Stimulated activated naive CD4-positive, alpha-beta T cell treated with Interleukin-2 at 50 U/mL for 16 hours (primary cell): ENCODE measurements around the gene VASP.

Source experiments
- DNase-seq: peaks from one replicate; lab custom pipeline; 2025; lab: John Stamatoyannopoulos, UW

The VASP gene

DNA sequence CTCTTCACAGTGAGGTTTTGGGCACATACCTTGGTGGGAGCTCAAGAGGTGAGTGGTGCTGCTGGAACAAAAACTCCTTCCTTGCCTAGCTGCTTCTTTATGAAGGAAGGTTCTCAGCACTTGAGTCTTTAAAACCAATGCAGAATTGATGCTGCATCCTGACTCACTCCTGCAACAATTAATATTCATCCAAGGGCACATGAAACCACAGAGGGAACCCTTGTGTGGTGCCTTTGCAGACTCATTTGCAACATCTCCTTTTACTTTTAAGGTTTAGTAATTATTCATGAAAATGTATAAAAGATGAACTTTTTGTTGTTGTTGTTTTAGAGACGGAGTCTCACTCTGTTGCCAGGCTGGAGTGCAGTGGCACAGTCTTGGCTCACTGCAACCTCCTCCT is 47.2 kb downstream of the VASP start:
- no peak for DNase-seq

DNA sequence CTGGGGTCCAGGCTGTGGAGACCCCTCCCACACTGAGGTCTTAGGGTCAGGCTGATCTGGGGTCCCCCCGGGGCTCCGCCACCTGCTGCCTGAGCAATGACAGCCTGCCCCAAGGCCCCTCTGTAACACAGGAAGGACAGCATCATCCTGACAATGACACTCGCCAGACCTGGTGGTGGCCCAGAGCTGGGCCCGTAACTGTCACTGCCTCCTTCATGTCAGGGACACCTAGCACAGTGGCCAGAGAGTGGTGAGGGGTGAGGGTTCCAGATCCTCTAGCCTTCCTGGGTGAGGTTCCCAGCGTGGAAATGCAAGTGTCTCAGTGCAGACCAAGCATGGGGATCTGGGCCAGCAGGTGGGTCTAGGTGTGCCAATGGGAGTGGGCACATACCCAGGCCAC is 49.6 kb downstream of the VASP start:
- no peak for DNase-seq

DNA sequence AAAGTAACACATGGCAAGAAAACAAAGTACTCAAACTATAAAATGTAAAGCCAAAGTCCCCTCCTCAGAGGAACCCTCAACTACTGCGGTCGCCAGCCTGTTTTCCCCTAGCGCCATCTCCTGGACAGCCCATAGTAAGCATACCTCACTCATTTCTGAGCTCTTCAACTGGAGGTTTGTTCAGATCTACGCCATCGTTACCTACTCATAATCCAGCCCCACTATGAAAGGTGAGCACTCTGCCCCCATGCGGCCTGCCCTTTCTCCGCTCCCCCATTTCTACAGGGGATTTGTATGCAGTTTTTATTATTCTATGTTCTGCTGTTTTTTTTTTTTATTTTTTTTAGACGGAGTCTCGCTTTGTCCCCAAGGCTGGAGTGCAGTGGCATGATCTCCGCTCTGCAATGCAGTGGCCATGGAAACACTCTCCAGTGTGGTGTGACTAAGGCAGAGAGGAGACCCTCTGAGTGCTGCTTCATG is 51.2 kb downstream of the VASP start:
- peak; percentile 45 for DNase-seq

- DNase-seq, result no peak
Measured at GRCh38 chr19:45560038-45560437, 52.8 kb downstream of the VASP start.

GRCh38 chr19:45560686-45561085 is 53.4 kb downstream of the VASP start:
- no peak for DNase-seq

DNA sequence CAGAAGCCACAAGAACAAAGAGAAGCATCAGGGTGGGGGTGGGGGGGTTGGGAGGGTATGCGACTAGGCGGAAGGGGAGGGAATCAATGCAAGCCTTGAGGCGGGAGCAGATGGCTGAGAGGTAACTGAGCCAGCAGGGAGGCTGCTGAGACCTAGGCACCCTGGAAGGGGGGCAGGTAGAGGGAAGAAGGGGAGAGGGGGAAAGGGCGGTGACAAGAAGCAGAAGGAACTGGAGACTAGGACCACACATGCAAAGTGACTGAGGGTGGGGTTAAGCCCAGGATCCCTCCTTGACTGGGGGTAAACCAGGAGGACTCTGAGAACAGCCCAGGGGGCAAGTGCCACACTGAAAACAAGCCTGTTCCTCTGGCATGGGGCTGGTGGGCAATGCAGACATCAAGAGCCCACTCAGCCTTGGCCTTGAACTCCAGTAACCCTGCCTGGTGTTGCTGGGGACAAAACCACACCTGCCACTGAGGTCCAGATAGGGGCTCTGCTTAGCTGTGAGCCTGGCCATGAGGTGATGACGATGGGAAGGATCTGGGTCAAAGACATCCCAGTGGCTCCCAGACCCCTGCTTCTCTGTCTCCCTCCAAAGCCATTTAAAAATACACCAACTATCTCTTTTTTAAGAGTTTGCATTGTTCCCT is 57.0 kb downstream of the VASP start:
- DNase-seq, result no peak

DNA sequence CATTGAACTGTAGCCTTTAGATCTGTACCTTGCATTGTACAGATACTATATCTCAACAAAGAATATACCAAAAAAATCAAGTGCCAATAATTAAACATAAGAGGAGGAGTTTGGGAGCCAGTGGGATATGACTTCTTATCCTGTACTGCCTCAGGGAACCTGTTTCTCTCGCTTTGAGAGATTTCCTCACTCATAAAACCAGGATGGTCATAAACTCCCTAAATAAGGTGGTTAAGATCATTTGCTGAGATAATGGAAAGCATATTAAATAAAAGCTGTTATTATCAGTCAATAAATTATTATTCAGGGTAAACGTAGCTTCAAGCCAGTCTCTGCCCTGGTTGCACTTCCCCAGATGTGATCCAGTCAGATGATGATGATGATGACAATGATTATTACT is 60.3 kb downstream of the VASP start:
- DNase-seq, result no peak

- DNase-seq, result no peak
Measured at GRCh38 chr19:45568732-45569131, 61.5 kb downstream of the VASP start.

GRCh38 chr19:45569619-45570421 is 62.5 kb downstream of the VASP start:
- DNase-seq, result peak; percentile 14

- DNase-seq, result no peak
Measured at GRCh38 chr19:45571457-45572220, 64.4 kb downstream of the VASP start.

GRCh38 chr19:45574526-45574925 is 67.2 kb downstream of the VASP start:
- no peak for DNase-seq

GRCh38 chr19:45575216-45575615 is 67.9 kb downstream of the VASP start:
- no peak for DNase-seq
